Measurements from ENCODE around the gene PEDS1.

The PEDS1 gene

GRCh38 chr20:50133474-50134217 is 19.9 kb downstream of the PEDS1 start:
- Histone ChIP-seq H3K9ac (ENCODE audit: low read length) (no peak overlapping the region), H3K27me3 (ENCODE audit: control insufficient read depth, insufficient read depth, low read length) (no peaks in the 10 kb centered on the region), H3K4me3 (ENCODE audit: low read length) (no peak overlapping the region), H3K36me3 (ENCODE audit: control insufficient read depth, insufficient read depth, low read length) (peaks cover 3% of the 10 kb centered on the region), H3K27ac (ENCODE audit: low read depth, low read length) (peak overlapping the region; percentile 34), H3K4me1 (ENCODE audit: control insufficient read depth, insufficient read depth, low read length) (peaks cover 18% of the 10 kb centered on the region)

- Histone ChIP-seq H3K27ac (ENCODE audit: low read depth, low read length) (peak overlapping the region; percentile 34), H3K9ac (ENCODE audit: low read length) (no peak overlapping the region), H3K36me3 (ENCODE audit: control insufficient read depth, insufficient read depth, low read length) (peaks cover 8% of the 10 kb centered on the region)
Observed at GRCh38 chr20:50133041-50133440, 20.5 kb downstream of the PEDS1 start.

GRCh38 chr20:50130995-50131394 is 22.5 kb downstream of the PEDS1 start:
- Histone ChIP-seq H3K9ac (ENCODE audit: low read length) (no peak overlapping the region), H3K4me1 (ENCODE audit: control insufficient read depth, insufficient read depth, low read length) (peaks cover 18% of the 10 kb centered on the region), H3K27ac (ENCODE audit: low read depth, low read length) (peak overlapping the region; percentile 94), H3K36me3 (ENCODE audit: control insufficient read depth, insufficient read depth, low read length) (peaks cover 19% of the 10 kb centered on the region), H3K4me3 (ENCODE audit: low read length) (peak overlapping the region; percentile 45), H3K27me3 (ENCODE audit: control insufficient read depth, insufficient read depth, low read length) (no peaks in the 10 kb centered on the region)

More at GRCh38 chr20:50133041-50133440, 20.5 kb downstream of the PEDS1 start:
- no peak overlapping the region for H3K4me3 ChIP-seq (ENCODE audit: low read length)
- no peaks in the 10 kb centered on the region for H3K27me3 ChIP-seq (ENCODE audit: control insufficient read depth, insufficient read depth, low read length)
- H3K4me1 ChIP-seq (ENCODE audit: control insufficient read depth, insufficient read depth, low read length), result peaks cover 18% of the 10 kb centered on the region

GRCh38 chr20:50130356-50130723 is 23.2 kb downstream of the PEDS1 start:
- peak overlapping the region; percentile 94 for H3K27ac ChIP-seq (ENCODE audit: low read depth, low read length)

GRCh38 chr20:50129662-50130355 is 23.7 kb downstream of the PEDS1 start:
- H3K4me1 ChIP-seq (ENCODE audit: control insufficient read depth, insufficient read depth, low read length), result peaks cover 18% of the 10 kb centered on the region
- peak overlapping the region; percentile 45 for H3K4me3 ChIP-seq (ENCODE audit: low read length)
- H3K27ac ChIP-seq (ENCODE audit: low read depth, low read length), result peak overlapping the region; percentile 94
- peak overlapping the region; percentile 53 for H3K9ac ChIP-seq (ENCODE audit: low read length)
- H3K27me3 ChIP-seq (ENCODE audit: control insufficient read depth, insufficient read depth, low read length), result no peaks in the 10 kb centered on the region
- peaks cover 22% of the 10 kb centered on the region for H3K36me3 ChIP-seq (ENCODE audit: control insufficient read depth, insufficient read depth, low read length)

More at GRCh38 chr20:50130356-50130723, 23.2 kb downstream of the PEDS1 start:
- peak overlapping the region; percentile 45 for H3K4me3 ChIP-seq (ENCODE audit: low read length)
- H3K9ac ChIP-seq (ENCODE audit: low read length), result peak overlapping the region; percentile 6
- no peaks in the 10 kb centered on the region for H3K27me3 ChIP-seq (ENCODE audit: control insufficient read depth, insufficient read depth, low read length)
- H3K4me1 ChIP-seq (ENCODE audit: control insufficient read depth, insufficient read depth, low read length), result peaks cover 18% of the 10 kb centered on the region
- peaks cover 19% of the 10 kb centered on the region for H3K36me3 ChIP-seq (ENCODE audit: control insufficient read depth, insufficient read depth, low read length)

GRCh38 chr20:50128520-50128905 is 25.0 kb downstream of the PEDS1 start:
- peak overlapping the region; percentile 94 for H3K27ac ChIP-seq (ENCODE audit: low read depth, low read length)
- no peak overlapping the region for H3K4me3 ChIP-seq (ENCODE audit: low read length)
- no peak overlapping the region for H3K9ac ChIP-seq (ENCODE audit: low read length)
- H3K36me3 ChIP-seq (ENCODE audit: control insufficient read depth, insufficient read depth, low read length), result peaks cover 28% of the 10 kb centered on the region
- H3K27me3 ChIP-seq (ENCODE audit: control insufficient read depth, insufficient read depth, low read length), result no peaks in the 10 kb centered on the region
- H3K4me1 ChIP-seq (ENCODE audit: control insufficient read depth, insufficient read depth, low read length), result peaks cover 18% of the 10 kb centered on the region

- Histone ChIP-seq H3K36me3 (ENCODE audit: control insufficient read depth, insufficient read depth, low read length) (peaks cover 28% of the 10 kb centered on the region), H3K9ac (ENCODE audit: low read length) (no peak overlapping the region), H3K4me3 (ENCODE audit: low read length) (no peak overlapping the region), H3K4me1 (ENCODE audit: control insufficient read depth, insufficient read depth, low read length) (peaks cover 18% of the 10 kb centered on the region), H3K27me3 (ENCODE audit: control insufficient read depth, insufficient read depth, low read length) (no peaks in the 10 kb centered on the region), H3K27ac (ENCODE audit: low read depth, low read length) (no peak overlapping the region)
Observed at GRCh38 chr20:50127587-50128519, 25.7 kb downstream of the PEDS1 start.

- Histone ChIP-seq H3K36me3 (ENCODE audit: control insufficient read depth, insufficient read depth, low read length) (peaks cover 28% of the 10 kb centered on the region), H3K27me3 (ENCODE audit: control insufficient read depth, insufficient read depth, low read length) (no peaks in the 10 kb centered on the region), H3K27ac (ENCODE audit: low read depth, low read length) (no peak overlapping the region), H3K9ac (ENCODE audit: low read length) (no peak overlapping the region), H3K4me1 (ENCODE audit: control insufficient read depth, insufficient read depth, low read length) (peaks cover 18% of the 10 kb centered on the region), H3K4me3 (ENCODE audit: low read length) (no peak overlapping the region)
Observed at GRCh38 chr20:50126662-50127061, 26.9 kb downstream of the PEDS1 start.

GRCh38 chr20:50125279-50125678 is 28.2 kb downstream of the PEDS1 start:
- Histone ChIP-seq H3K27me3 (ENCODE audit: control insufficient read depth, insufficient read depth, low read length) (no peaks in the 10 kb centered on the region), H3K9ac (ENCODE audit: low read length) (no peak overlapping the region), H3K36me3 (ENCODE audit: control insufficient read depth, insufficient read depth, low read length) (peaks cover 28% of the 10 kb centered on the region), H3K4me1 (ENCODE audit: control insufficient read depth, insufficient read depth, low read length) (peaks cover 19% of the 10 kb centered on the region), H3K27ac (ENCODE audit: low read depth, low read length) (no peak overlapping the region), H3K4me3 (ENCODE audit: low read length) (no peak overlapping the region)

GRCh38 chr20:50124496-50124895 is 29.0 kb downstream of the PEDS1 start:
- H3K9ac ChIP-seq (ENCODE audit: low read length), result no peak overlapping the region
- no peaks in the 10 kb centered on the region for H3K27me3 ChIP-seq (ENCODE audit: control insufficient read depth, insufficient read depth, low read length)
- peaks cover 28% of the 10 kb centered on the region for H3K36me3 ChIP-seq (ENCODE audit: control insufficient read depth, insufficient read depth, low read length)
- H3K4me1 ChIP-seq (ENCODE audit: control insufficient read depth, insufficient read depth, low read length), result peaks cover 12% of the 10 kb centered on the region
- no peak overlapping the region for H3K4me3 ChIP-seq (ENCODE audit: low read length)
- no peak overlapping the region for H3K27ac ChIP-seq (ENCODE audit: low read depth, low read length)

GRCh38 chr20:50123418-50123817 is 30.1 kb downstream of the PEDS1 start:
- H3K4me1 ChIP-seq (ENCODE audit: control insufficient read depth, insufficient read depth, low read length), result peaks cover 7% of the 10 kb centered on the region
- H3K9ac ChIP-seq (ENCODE audit: low read length), result no peak overlapping the region
- no peaks in the 10 kb centered on the region for H3K27me3 ChIP-seq (ENCODE audit: control insufficient read depth, insufficient read depth, low read length)
- no peak overlapping the region for H3K4me3 ChIP-seq (ENCODE audit: low read length)
- no peak overlapping the region for H3K27ac ChIP-seq (ENCODE audit: low read depth, low read length)
- H3K36me3 ChIP-seq (ENCODE audit: control insufficient read depth, insufficient read depth, low read length), result peaks cover 24% of the 10 kb centered on the region

- Histone ChIP-seq H3K9ac (ENCODE audit: low read length) (no peak overlapping the region), H3K4me3 (ENCODE audit: low read length) (no peak overlapping the region), H3K4me1 (ENCODE audit: control insufficient read depth, insufficient read depth, low read length) (peaks cover 7% of the 10 kb centered on the region), H3K27ac (ENCODE audit: low read depth, low read length) (no peak overlapping the region), H3K36me3 (ENCODE audit: control insufficient read depth, insufficient read depth, low read length) (peaks cover 18% of the 10 kb centered on the region), H3K27me3 (ENCODE audit: control insufficient read depth, insufficient read depth, low read length) (no peaks in the 10 kb centered on the region)
Observed at GRCh38 chr20:50122763-50123162, 30.8 kb downstream of the PEDS1 start.

Measured in rectal smooth muscle tissue (tissue), 1 donor.